Loucy (cell line): Measurements from ENCODE around the gene ZNF433.

Source experiments
- EZH2phosphoT487 ChIP-seq: fragments of 200-600 bp; IDR thresholded peaks from 2 replicates; pipeline ENCODE4 v1.6.1; 2018; ENCODE audit warnings: antibody characterized with exemption, mild to moderate bottlenecking, moderate library complexity, borderline replicate concordance
- TF ChIP-seq, protein P1 (sequence below): fragments of 200-600 bp; sonication (generic); conservative IDR thresholded peaks from 2 replicates; pipeline ENCODE4 v1.5.1; 2014; ENCODE audit warnings: mild to moderate bottlenecking, antibody characterized with exemption, low read length

DNA sequence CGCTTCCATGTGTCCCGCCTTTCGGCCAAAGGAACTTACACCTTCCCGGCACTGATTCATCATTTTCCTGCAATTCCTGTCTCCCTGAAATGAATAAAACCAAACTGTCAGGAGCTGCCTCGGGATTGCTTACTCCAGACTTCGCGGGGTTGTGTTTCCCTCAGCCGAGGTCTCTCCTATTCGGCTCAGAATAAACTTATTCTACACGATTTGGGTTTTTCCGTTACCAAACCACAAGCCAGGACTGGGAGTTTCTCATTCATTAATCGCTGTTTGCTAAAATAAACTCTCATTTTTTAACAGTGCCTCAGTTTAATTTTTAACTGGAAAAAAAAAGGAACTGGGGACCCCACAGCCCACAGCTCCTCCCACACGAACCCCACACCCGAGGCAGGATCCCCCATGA, 16.6 kb upstream of the ZNF433 start:
- TF ChIP-seq, protein P1, sequence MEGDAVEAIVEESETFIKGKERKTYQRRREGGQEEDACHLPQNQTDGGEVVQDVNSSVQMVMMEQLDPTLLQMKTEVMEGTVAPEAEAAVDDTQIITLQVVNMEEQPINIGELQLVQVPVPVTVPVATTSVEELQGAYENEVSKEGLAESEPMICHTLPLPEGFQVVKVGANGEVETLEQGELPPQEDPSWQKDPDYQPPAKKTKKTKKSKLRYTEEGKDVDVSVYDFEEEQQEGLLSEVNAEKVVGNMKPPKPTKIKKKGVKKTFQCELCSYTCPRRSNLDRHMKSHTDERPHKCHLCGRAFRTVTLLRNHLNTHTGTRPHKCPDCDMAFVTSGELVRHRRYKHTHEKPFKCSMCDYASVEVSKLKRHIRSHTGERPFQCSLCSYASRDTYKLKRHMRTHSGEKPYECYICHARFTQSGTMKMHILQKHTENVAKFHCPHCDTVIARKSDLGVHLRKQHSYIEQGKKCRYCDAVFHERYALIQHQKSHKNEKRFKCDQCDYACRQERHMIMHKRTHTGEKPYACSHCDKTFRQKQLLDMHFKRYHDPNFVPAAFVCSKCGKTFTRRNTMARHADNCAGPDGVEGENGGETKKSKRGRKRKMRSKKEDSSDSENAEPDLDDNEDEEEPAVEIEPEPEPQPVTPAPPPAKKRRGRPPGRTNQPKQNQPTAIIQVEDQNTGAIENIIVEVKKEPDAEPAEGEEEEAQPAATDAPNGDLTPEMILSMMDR, result no peak
- no peak for TF ChIP-seq EZH2phosphoT487
